ENCODE data around the gene NAP1L1. TPM values are rescaled to one million over a fixed set of nuclear protein-coding genes. Genes with fewer than 3 reads are reported as not detected.

The NAP1L1 gene
- total RNA-seq, 1 donor from 2014 or later: 1,539 TPM

- H4K20me1 ChIP-seq (ENCODE audit: low read depth): no peaks in the 10 kb centered on the region
- H3K36me3 Mint-ChIP-seq: no peaks in the 10 kb centered on the region
- H3K4me2 ChIP-seq: no peak overlapping the region
- peaks cover 4% of the 10 kb centered on the region for H3K4me1 ChIP-seq
- H3K79me2 ChIP-seq (ENCODE audit: low read depth): no peaks in the 10 kb centered on the region
- no peak overlapping the region for H2AFZ ChIP-seq (replicated peaks)
- H3K27ac ChIP-seq: no peak overlapping the region
- H3K9ac ChIP-seq: no peak overlapping the region
- H3K27ac Mint-ChIP-seq: peak overlapping the region; percentile 96
- no peak for DNase-seq (ENCODE audit: low spot score)
- H3K36me3 ChIP-seq: no peaks in the 10 kb centered on the region
- H3K4me3 Mint-ChIP-seq: no peak overlapping the region
- no peaks in the 10 kb centered on the region for H3F3A ChIP-seq (ENCODE audit: low read depth)
- no peaks in the 10 kb centered on the region for H3K27me3 ChIP-seq
- TF ChIP-seq CTCF (IDR thresholded peaks at IDR 0.05) (no peak), EZH2phosphoT487 (IDR thresholded peaks at IDR 0.05) (no peak), EZH2 (IDR thresholded peaks at IDR 0.05) (no peak)
- H3K9me3 ChIP-seq (ENCODE audit: low read depth): no peaks in the 10 kb centered on the region
- H3K9me3 Mint-ChIP-seq: peaks cover 3% of the 10 kb centered on the region
- H3K4me3 ChIP-seq: no peak overlapping the region
- no peaks in the 10 kb centered on the region for H3K27me3 Mint-ChIP-seq (ENCODE audit: insufficient read depth, low read depth)
- H3K4me1 Mint-ChIP-seq: peaks cover 22% of the 10 kb centered on the region
These were observed 65.8 kb downstream of the NAP1L1 start for GRCh38 chr12:76018672-76019071.

GRCh38 chr12:76018111-76018510 lies 66.4 kb downstream of the NAP1L1 start:
- TF ChIP-seq EZH2 (IDR thresholded peaks at IDR 0.05) (no peak), CTCF (IDR thresholded peaks at IDR 0.05) (no peak), EZH2phosphoT487 (IDR thresholded peaks at IDR 0.05) (no peak)
- H3K36me3 ChIP-seq: no peaks in the 10 kb centered on the region
- H3K27me3 Mint-ChIP-seq (ENCODE audit: insufficient read depth, low read depth): no peaks in the 10 kb centered on the region
- H3K4me2 ChIP-seq: no peak overlapping the region
- H3K9ac ChIP-seq: no peak overlapping the region
- H3K4me3 ChIP-seq: no peak overlapping the region
- peak overlapping the region; percentile 96 for H3K27ac Mint-ChIP-seq
- H3K79me2 ChIP-seq (ENCODE audit: low read depth): no peaks in the 10 kb centered on the region
- no peaks in the 10 kb centered on the region for H3K9me3 ChIP-seq (ENCODE audit: low read depth)
- H3K27ac ChIP-seq: no peak overlapping the region
- H3K4me1 ChIP-seq: peaks cover 4% of the 10 kb centered on the region
- H3K4me1 Mint-ChIP-seq: peaks cover 22% of the 10 kb centered on the region
- H2AFZ ChIP-seq (replicated peaks): no peak overlapping the region
- no peaks in the 10 kb centered on the region for H3K27me3 ChIP-seq
- H3K4me3 Mint-ChIP-seq: peak overlapping the region; percentile 65
- H3F3A ChIP-seq (ENCODE audit: low read depth): no peaks in the 10 kb centered on the region
- no peaks in the 10 kb centered on the region for H4K20me1 ChIP-seq (ENCODE audit: low read depth)
- no peaks in the 10 kb centered on the region for H3K36me3 Mint-ChIP-seq
- H3K9me3 Mint-ChIP-seq: peaks cover 3% of the 10 kb centered on the region
- DNase-seq (ENCODE audit: low spot score): peak; percentile 30

GRCh38 chr12:76014007-76014406 lies 70.5 kb downstream of the NAP1L1 start:
- peaks cover 6% of the 10 kb centered on the region for H3K27me3 Mint-ChIP-seq (ENCODE audit: insufficient read depth, low read depth)

More at GRCh38 chr12:76014007-76014406, 70.5 kb downstream of the NAP1L1 start:
- Mint-ChIP-seq H3K9me3 (peaks cover 3% of the 10 kb centered on the region), H3K4me3 (no peak overlapping the region), H3K4me1 (peaks cover 21% of the 10 kb centered on the region), H3K36me3 (no peaks in the 10 kb centered on the region), H3K27ac (no peak overlapping the region)
- Histone ChIP-seq H3K4me3 (no peak overlapping the region), H3K9ac (no peak overlapping the region), H4K20me1 (ENCODE audit: low read depth) (no peaks in the 10 kb centered on the region), H3K4me2 (no peak overlapping the region), H3F3A (ENCODE audit: low read depth) (no peaks in the 10 kb centered on the region), H3K4me1 (peaks cover 4% of the 10 kb centered on the region), H3K36me3 (no peaks in the 10 kb centered on the region), H3K27ac (no peak overlapping the region), H3K9me3 (ENCODE audit: low read depth) (no peaks in the 10 kb centered on the region), H2AFZ (replicated peaks) (no peak overlapping the region), H3K79me2 (ENCODE audit: low read depth) (no peaks in the 10 kb centered on the region), H3K27me3 (no peaks in the 10 kb centered on the region)
- DNase-seq (ENCODE audit: low spot score): no peak
- no peak for TF ChIP-seq EZH2 (IDR thresholded peaks at IDR 0.05)
- no peak for TF ChIP-seq EZH2phosphoT487 (IDR thresholded peaks at IDR 0.05)
- no peak for TF ChIP-seq CTCF (IDR thresholded peaks at IDR 0.05)
